ENCODE measurements around the gene CTNNA3. TPM values are rescaled to one million over a fixed set of nuclear protein-coding genes. Genes with fewer than 3 reads are reported as not detected.

Gene CTNNA3
- total RNA-seq, 1 donor from 2014 or later: 129 TPM

DNA sequence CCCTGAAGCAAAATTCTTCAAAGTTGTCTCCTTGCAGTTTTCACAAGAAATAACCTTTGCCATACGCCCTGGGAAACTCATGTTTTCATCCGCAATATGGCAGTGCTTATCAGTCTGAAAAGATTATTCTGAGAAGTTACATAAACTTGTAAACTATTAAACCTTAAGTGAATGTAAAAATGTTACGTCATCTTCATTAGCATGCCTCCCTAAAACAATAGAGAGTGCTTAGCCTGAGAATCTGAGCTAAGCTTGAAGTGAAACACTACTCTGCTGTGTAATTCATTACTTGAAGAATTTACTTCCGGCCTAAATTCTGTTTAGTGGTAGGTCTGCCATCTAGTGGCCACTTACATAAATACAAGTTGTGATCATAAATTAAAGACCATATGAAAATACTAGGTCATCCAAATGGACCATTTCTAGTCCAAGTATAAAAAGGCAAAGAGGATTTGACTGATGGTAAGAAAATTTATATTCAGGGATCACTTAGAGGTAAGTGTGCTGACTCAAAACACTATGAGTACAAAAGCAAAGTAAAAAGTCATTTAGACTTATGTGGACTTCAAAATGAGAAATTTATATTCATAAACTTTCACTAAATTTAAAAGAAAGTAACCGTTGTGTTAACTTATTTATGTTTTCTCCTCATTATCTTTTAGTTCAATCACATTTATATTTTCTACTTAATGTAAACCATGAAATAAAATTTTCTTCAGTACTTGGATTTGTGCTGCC is 1515.2 kb downstream of the CTNNA3 start:
- ATAC-seq (ENCODE audit: poor library complexity): peak; percentile 66
- DNase-seq: no peak
- intact Hi-C loops (cut with DNase I): no loop called here

DNA sequence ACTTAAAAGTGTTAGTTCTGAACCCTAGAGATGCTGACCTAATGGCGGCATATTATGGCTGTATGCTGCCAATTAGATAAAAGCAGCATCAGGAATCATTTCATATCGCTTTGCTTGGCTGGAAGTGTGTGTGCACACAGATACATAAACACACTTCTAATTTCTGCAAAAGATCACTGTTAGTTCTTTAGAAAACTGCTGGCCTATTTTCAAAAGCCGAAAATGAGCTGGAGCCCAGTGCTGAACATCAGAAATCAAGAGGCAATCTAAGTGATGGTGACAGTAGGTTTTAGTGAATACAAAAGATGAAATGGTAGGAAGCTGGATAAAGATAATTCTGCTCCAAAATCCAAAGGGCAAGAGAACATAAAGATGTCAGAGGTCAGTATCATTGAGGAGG is 1516.0 kb downstream of the CTNNA3 start:
- ATAC-seq (ENCODE audit: poor library complexity) (no peak), DNase-seq (no peak)
- intact Hi-C loops (cut with DNase I): no loop called here

DNA sequence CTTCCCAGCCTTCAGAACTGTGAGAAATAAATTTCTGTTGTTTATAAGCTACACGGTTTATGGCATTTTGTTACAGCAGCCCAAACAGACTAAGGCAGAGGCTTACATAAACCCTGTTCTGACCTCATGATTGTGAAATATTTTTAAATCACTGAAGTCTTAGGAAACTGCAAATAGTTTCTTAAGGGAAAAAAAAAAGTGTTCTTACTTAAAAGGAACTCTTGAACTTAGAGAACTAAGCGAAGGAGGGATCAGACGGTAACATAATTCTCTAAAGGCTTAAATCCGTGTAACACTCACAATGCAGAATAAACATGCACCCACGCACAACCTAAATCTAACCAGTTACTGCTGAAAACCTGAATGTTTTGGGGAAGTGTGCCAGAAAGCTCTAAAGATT is 1519.2 kb downstream of the CTNNA3 start:
- no peak for ATAC-seq (ENCODE audit: poor library complexity)

DNA sequence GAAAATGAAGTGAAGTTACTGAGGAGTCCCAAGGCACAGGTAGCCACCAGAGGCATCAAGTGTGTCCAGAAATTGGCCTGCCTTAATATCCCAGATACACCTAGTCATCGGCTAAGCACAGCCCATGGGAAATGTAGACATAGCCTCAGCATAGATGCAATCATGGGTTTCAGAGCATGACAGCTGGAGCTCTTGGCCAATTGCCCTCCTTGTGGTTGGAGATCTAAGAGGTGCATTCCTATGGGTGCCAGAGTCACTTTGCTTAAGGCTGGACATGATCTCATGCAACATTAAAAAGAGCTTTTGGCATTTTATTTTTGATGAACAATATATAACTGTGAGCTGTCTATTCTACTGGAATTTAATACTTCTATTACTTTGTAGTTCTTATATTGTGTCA is 1528.2 kb downstream of the CTNNA3 start:
- intact Hi-C loops (cut with DNase I): no loop called here
- DNase-seq (no peak), ATAC-seq (ENCODE audit: poor library complexity) (no peak)

More for the DNA sequence above, 1519.2 kb downstream of the CTNNA3 start:
- intact Hi-C loops (cut with DNase I): no loop called here
- DNase-seq: no peak

DNA sequence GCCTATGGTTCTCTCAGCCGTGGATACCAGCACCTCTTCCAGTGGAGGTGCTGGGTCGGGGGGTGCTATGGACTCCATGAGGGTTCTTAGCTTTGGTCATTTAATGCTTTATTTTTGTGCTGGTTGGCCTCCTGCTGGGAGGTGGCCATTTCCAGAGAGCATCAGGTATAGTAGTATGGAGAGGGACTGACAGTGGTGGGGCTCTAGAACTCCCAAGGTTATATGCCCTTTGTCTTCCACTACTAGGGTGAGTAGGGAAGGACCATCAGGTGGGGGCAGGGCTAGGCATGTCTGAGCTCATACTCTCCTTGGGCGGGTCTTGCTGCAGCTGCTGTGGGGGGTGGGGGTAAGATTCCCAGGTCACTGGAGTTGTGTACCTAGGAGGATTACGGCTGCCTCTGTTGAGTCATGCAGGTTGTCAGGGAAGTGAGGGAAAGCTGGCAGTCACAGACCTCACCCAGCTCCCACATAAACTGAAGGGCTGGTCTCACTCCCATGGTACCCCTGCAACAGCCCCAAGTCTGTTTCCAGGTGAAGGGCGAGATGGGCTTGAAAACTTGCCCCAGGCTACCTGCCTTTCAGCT is 1533.3 kb downstream of the CTNNA3 start:
- DNase-seq (no peak), ATAC-seq (ENCODE audit: poor library complexity) (no peak)
- intact Hi-C loops (cut with DNase I): no loop called here

DNA sequence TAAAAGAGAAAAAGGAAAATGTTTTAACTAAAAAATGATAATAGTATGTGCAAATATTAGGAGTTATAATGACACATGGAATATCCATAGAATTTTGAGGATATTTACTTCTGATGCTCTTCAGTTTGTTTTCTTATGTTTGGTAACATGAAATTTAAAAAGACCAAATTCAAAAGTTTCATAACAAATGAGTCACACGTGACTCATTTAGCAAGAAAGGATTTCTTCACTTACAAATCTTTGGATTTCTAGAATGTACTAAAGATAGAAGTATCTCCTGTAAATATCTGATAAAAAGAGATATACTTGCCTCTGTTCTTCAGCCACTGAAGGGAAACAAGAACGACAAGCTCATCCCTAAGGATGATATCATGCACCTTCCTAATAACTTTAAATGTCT is 1544.6 kb downstream of the CTNNA3 start:
- intact Hi-C loops (cut with DNase I): no loop called here
- ATAC-seq (ENCODE audit: poor library complexity) (no peak), DNase-seq (no peak)

DNA sequence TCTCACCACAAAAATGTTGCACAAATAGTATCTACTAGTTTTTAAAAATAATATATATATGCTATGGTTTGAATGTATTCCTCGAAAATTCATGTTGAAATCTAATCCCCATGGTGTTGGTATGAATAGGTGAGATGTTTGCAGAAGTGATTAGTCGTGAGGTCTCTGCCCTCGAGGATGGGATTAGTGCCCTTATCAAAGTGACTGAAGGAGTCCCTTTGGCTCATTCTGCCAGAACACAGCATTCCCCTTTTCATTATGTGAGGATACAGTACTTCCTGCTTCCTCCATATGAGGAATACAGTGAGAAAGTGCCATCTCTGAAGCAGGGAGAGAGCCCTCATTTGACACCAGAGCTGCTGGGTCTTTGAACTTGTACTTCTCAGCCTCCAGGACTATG is 1547.7 kb downstream of the CTNNA3 start:
- ATAC-seq (ENCODE audit: poor library complexity): no peak
- no peak for DNase-seq
- intact Hi-C loops (cut with DNase I): no loop called here

DNA sequence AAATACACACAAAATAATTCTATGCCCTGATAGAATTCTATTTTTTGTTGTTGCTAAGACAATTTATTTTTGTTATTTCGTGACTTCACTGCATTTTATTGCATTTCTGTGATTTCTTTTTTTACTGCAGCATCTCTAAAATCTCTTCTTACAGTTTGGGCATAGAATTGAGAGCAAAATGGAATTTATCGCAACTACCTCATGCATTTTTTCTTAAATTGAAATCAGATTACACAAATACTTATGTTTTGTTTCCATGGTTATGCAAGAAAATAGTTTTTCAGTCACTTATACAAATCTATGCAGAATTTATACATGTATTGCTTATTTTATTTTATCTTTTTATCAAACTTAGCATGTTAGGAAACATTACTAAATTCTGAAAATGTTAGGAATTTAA is 1552.0 kb downstream of the CTNNA3 start:
- intact Hi-C loops (cut with DNase I): no loop called here
- DNase-seq: no peak
- ATAC-seq (ENCODE audit: poor library complexity): no peak

DNA sequence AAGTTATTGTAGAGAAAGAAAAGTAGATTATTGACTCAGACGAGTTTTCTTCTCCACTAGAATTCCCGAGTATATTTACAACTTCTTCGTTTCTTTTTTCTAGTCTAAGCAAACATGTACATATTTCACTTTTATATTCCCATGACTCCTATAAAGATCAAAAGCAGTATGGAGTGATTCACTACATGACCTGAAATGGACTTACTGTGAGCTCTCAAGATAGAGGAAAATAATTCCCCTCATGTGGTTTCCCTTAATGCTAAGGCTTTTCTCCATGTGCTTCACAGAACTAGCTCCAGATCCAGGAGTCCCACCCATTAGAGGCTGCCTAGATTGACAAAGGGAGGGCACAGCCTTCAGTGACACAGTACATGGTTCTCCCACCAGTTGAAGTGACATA is 1593.2 kb downstream of the CTNNA3 start:
- ATAC-seq (ENCODE audit: poor library complexity) (no peak), DNase-seq (no peak)
- intact Hi-C loops (cut with DNase I): no loop called here

DNA sequence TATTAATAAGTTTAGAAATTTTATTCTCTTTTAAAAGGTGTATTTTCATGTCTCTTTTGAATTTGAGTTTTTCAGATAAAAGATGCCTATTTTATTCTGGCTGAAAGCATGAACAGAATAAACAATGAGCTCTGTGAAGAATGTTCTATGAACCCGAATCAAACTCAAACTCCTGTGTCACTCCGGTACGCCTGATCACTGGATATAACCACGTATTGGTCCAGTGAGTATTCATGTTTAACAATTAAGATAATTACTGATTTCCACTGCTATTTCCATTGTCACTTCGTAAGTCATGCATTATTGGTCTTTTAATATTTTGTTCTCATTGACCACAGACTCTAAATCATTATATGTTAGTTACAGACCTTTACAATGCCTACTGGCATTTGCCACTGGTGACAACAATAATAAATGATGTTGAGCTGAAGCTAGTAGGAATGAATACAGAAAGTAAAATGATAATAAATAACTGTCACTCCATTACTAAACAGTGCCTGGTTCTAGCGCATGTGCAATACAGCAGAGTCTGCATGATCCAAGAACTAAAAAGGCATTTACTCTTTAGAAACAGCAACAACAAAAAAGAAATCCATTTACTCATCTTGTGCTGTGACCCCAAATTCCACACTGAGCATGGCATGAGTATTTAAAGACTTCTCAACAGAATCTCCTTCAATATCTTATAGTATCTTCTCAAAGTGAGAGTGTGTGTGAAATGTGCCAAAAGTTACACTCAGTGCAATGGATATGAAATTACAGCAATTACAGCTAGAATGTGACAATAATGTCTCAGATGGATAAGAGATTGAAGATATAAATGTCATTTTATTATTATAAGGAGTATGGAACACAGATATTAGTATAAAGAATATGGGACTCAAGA is 1597.2 kb downstream of the CTNNA3 start:
- no peak for DNase-seq
- intact Hi-C loops (cut with DNase I): no loop called here
- ATAC-seq (ENCODE audit: poor library complexity): no peak

DNA sequence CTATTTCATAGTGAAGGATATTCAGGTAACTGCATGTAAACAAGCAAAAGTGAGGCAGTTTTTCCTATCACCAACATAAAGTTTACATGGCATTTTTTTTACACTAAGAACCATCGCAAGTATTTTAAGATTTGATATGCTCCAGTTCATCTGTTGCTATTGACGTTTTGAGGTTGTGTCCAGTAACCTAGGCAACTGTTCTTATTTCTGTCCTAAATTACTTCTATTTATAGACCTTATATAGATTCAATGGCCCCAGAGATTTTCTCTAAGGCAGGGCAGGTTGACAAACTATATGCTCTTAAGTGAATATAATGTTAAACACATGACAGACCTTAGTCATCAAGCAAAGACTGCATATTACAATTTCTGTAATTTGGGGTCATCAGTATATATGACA is 1600.4 kb downstream of the CTNNA3 start:
- ATAC-seq (ENCODE audit: poor library complexity) (no peak), DNase-seq (no peak)
- intact Hi-C loops (cut with DNase I): no loop called here

DNA sequence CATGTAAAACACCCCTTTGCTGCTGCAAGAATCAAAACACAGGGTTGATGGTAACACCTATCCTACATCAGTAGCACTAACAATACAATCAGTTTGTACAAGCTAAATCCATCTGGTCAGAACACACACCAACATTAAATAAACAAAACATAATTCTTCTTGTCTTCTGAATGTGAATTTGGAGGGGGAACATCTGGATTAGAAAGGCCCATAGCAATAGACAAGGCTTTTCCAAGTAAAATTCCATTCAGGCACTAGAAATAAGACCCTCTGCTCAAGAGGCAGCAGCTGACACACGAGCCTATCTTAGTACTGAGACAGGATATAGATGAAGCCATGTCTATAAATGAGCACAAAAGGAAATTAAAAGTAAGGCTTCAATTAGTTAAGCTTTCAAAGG is 1610.1 kb downstream of the CTNNA3 start:
- ATAC-seq (ENCODE audit: poor library complexity) (no peak), DNase-seq (no peak)
- intact Hi-C loops (cut with DNase I): no loop called here

DNA sequence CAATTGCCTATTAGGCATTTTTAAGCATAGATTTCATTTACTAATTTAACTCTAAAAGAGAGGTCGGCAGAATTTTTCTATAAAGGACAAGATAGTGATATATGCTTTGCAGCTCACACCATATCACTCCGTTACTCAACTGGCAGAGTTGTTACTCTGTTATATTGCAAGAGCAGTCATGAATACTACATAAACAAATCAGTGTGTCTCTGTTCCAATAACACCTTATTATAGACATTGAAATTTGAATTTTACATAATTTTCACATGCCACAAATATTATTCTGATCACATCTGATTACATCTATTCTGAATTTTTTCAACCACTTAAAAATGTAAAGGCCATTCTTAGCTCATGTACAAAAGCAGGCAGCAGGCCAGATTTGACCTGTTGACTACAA is 1624.1 kb downstream of the CTNNA3 start:
- intact Hi-C loops (cut with DNase I): no loop called here
- ATAC-seq (ENCODE audit: poor library complexity): no peak
- DNase-seq: no peak

DNA sequence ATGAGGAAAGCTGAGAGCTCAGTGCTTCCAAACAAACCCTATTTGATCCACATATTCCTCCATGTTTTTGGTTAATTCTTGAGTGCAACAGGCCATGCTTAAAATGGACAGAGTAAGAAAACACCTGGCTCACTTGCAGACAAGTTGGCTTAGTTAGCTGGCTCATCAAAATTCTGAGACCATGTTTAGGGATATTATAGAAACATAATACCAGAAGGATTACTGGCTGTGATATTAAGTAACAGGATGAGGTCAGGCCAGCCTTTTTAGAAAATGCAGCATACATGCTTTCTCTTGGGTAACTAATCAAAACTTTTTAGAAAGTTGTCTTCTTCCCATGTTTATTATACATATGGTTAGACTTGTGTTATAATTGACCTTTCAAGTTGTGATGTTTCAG is 1637.4 kb downstream of the CTNNA3 start:
- ATAC-seq (ENCODE audit: poor library complexity) (no peak), DNase-seq (no peak)
- intact Hi-C loops (cut with DNase I): no loop called here

DNA sequence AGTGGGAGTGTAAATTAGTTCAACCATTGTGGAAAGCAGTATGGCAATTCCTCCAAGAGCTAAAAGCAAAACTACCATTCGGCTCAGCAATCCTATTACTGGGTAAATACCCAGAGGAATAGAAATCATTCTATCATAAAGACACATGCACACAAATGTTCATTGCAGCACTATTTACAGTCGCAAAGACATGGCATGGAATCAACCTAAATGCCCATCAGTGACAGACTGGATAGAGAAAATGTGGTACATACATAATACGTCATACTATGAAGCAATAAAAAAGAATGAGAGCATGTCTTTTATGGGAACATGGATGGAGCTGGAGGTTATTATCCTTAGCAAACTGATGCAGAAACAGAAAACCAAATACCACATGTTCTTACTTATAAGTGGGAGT is 1646.7 kb downstream of the CTNNA3 start:
- intact Hi-C loops (cut with DNase I): no loop called here
- ATAC-seq (ENCODE audit: poor library complexity) (no peak), DNase-seq (no peak)

DNA sequence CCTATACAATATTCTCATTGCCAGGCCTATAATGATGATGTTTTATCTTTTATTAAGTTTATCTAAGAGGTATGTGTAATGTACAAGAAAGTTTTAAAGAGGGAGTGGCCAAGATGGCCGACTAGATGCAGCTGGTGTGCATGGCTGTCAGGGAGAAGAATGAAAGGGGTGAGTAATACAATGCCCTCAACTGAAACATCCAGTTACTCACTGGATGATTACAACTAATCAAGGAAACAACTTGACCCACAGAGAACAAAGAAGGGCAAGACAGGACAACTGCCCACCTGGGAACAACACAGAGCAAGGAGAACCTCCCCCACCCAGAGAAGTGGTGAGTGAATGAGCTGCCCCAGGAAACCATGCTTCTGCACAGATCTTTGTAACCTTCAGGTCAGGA is 1650.1 kb downstream of the CTNNA3 start:
- ATAC-seq (ENCODE audit: poor library complexity): no peak
- intact Hi-C loops (cut with DNase I): no loop called here

DNA sequence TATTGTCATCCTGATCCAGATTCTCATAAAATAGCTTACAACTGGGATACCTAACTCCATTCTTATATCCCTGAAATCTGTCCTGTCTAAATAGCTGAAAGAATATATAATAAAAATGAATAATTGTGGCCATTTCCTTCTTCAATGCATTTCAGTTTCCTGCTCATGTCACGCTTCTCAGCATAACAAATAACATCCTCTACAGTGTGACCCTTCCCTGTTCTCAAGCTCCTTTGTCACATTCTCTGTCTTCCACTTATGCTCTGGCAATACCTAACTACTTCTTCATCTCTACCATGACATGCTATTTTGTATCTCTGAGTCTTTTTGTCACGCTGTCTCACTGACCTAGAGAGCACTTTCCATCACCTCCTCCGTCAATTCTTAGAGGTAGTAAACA is 1654.2 kb downstream of the CTNNA3 start:
- intact Hi-C loops (cut with DNase I): no loop called here
- ATAC-seq (ENCODE audit: poor library complexity) (no peak), DNase-seq (no peak)

More for the DNA sequence above, 1650.1 kb downstream of the CTNNA3 start:
- DNase-seq: no peak

DNA sequence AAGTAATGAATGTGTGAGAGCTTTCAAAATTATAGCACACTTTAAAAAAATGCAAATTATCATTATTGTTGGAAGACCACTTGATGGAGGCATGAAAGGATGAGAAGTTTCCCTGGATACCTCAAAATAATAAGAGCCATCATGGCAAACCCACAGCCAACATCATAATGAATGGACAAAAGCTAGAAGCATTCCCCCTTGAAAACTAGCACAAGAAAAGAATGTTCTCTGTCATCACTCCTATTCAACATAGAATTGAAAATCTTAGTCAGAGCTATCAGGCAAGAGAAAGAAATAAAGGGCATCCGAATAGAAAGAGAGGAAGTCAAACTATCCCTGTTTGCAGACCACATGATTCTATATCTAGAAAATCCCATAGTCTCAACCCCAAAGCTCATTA is 1657.4 kb downstream of the CTNNA3 start:
- no peak for ATAC-seq (ENCODE audit: poor library complexity)
- intact Hi-C loops (cut with DNase I): no loop called here

DNA sequence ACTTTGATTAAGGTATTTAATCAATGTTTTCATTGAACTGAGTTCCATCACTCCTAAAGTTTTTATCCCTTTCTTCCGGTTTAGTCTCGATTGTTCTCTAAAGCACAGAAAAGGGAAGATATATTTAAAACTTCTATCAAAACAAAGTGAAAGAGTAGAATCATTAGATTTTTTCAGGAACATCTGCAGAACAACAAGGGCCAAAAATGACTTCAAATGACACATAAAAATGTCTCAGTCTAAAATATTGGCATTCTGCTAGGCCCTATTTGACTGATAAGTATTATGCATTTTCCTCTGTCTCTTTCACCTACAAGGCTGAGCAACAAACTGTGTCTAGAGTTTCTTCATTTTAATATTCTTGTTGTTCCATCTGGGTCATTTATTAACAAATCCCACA is 1669.7 kb downstream of the CTNNA3 start:
- intact Hi-C loops (cut with DNase I): no loop called here

More for the DNA sequence above, 1657.4 kb downstream of the CTNNA3 start:
- DNase-seq: no peak

DNA sequence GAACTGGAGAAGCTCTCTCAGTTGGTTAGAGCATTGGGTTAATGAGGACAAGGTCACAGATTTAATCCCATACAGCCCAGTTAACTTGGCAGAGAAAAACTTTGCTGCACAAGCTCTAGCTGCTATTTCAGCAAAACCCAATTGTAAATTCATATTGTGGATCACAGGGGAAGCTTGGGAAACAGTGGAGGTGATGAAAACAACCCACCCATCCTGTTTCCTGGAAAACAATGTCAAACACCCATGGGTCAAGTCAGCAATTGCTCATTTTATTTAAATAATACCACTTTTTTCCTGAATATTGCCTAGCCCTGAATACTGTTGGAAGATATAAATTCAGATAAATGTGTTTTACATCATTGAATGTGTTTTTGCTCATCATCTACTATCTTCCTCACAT is 1670.8 kb downstream of the CTNNA3 start:
- no peak for ATAC-seq (ENCODE audit: poor library complexity)
- no peak for DNase-seq
- intact Hi-C loops (cut with DNase I): no loop called here

More for the DNA sequence above, 1669.7 kb downstream of the CTNNA3 start:
- ATAC-seq (ENCODE audit: poor library complexity): no peak
- no peak for DNase-seq

Data from Right ventricle myocardium superior (tissue), 1 donor.